H9 (cell line): ENCODE data around the gene PXN. TPM values are rescaled to one million over a fixed set of nuclear protein-coding genes. Genes with fewer than 3 reads are reported as not detected.
A peak's percentile ranks its signal among the peaks of the same experiment; 100 is the strongest.

Experiments used
- DNase-seq: peaks from one replicate; pipeline ENCODE4 v3.0.0-alpha.2; 2017
- H2AFZ ChIP-seq: one replicate; pipeline ENCODE4 v1.6.1; 2013; ENCODE audit warnings: mild to moderate bottlenecking, low read length, control low read depth, moderate library complexity
- H2AK5ac ChIP-seq: 2 replicates; pipeline ENCODE4 v1.6.1; 2013; ENCODE audit warnings: low read length, control low read depth, mixed read lengths; ENCODE audit not compliant: insufficient read length
- H2BK120ac ChIP-seq: one replicate; pipeline ENCODE4 v1.6.1; 2013; ENCODE audit warnings: low read depth, mild to moderate bottlenecking, low read length, control low read depth, inconsistent platforms; ENCODE audit not compliant: poor library complexity, severe bottlenecking
- H2BK12ac ChIP-seq: 2 replicates; pipeline ENCODE4 v1.6.1; 2013; ENCODE audit warnings: low read length, control low read depth, mixed read lengths, low read depth; ENCODE audit not compliant: insufficient read length
- H2BK15ac ChIP-seq: 2 replicates; pipeline ENCODE4 v1.6.1; 2013; ENCODE audit warnings: low read depth, low read length, control low read depth
- H2BK20ac ChIP-seq: one replicate; pipeline ENCODE4 v1.6.1; 2013; ENCODE audit warnings: low read depth, mild to moderate bottlenecking, low read length, control low read depth, inconsistent platforms; ENCODE audit not compliant: poor library complexity, severe bottlenecking
- H2BK5ac ChIP-seq: 2 replicates; pipeline ENCODE4 v1.6.1; 2013; ENCODE audit warnings: low read length, control low read depth, mixed read lengths; ENCODE audit not compliant: insufficient read length
- H3K14ac ChIP-seq: 2 replicates; pipeline ENCODE4 v1.6.1; 2013; ENCODE audit warnings: low read length, control low read depth; ENCODE audit not compliant: insufficient read depth
- H3K18ac ChIP-seq: 2 replicates; pipeline ENCODE4 v1.6.1; 2013; ENCODE audit warnings: low read depth, mild to moderate bottlenecking, mixed read lengths, low read length, control low read depth; ENCODE audit not compliant: insufficient read length
- H3K23ac ChIP-seq: 2 replicates; pipeline ENCODE4 v1.6.1; 2013; ENCODE audit warnings: low read length, control low read depth, mixed read lengths, low read depth; ENCODE audit not compliant: insufficient read length
- H3K23me2 ChIP-seq: 2 replicates; pipeline ENCODE4 v1.6.1; 2013; ENCODE audit warnings: low read depth, mild to moderate bottlenecking, mixed read lengths, low read length, control low read depth; ENCODE audit not compliant: insufficient read length, poor library complexity, severe bottlenecking
- H3K27ac ChIP-seq: 2 replicates; pipeline ENCODE4 v1.5.1; 2013; ENCODE audit warnings: low read length, control low read depth, mixed read lengths, low read depth; ENCODE audit not compliant: insufficient read length
- H3K27me3 ChIP-seq: 2 replicates; pipeline ENCODE4 v1.6.1; 2013; ENCODE audit warnings: low read length, control low read depth, inconsistent platforms; ENCODE audit not compliant: insufficient read depth
- H3K4ac ChIP-seq: 2 replicates; pipeline ENCODE4 v1.6.1; 2013; ENCODE audit warnings: low read depth, mild to moderate bottlenecking, control low read depth, inconsistent platforms, low read length, moderate library complexity
- H3K4me1 ChIP-seq: 2 replicates; pipeline ENCODE4 v1.6.1; 2013; ENCODE audit warnings: low read length, control low read depth, inconsistent platforms; ENCODE audit not compliant: insufficient read depth
- H3K4me2 ChIP-seq: 2 replicates; pipeline ENCODE4 v1.6.1; 2013; ENCODE audit warnings: low read length, control low read depth, mixed read lengths; ENCODE audit not compliant: insufficient read length, insufficient read depth
- H3K56ac ChIP-seq: 2 replicates; pipeline ENCODE4 v1.6.1; 2013; ENCODE audit warnings: low read depth, mild to moderate bottlenecking, mixed read lengths, low read length, control low read depth; ENCODE audit not compliant: insufficient read length
- H3K79me1 ChIP-seq: 2 replicates; pipeline ENCODE4 v1.6.1; 2013; ENCODE audit warnings: low read depth, mild to moderate bottlenecking, moderate library complexity, low read length, control low read depth, inconsistent platforms; ENCODE audit not compliant: insufficient read depth, poor library complexity, severe bottlenecking
- H3K79me2 ChIP-seq: 2 replicates; pipeline ENCODE4 v1.6.1; 2013; ENCODE audit warnings: low read length, control low read depth, inconsistent platforms; ENCODE audit not compliant: insufficient read depth
- H3K9ac ChIP-seq: 2 replicates; pipeline ENCODE4 v1.6.1; 2013; ENCODE audit warnings: low read length, control low read depth, mixed read lengths; ENCODE audit not compliant: insufficient read length; ENCODE audit errors: extremely low read depth
- H3K9me3 ChIP-seq: one replicate; pipeline ENCODE4 v1.6.1; 2013; ENCODE audit warnings: low read depth, low read length, inconsistent platforms; ENCODE audit not compliant: control insufficient read depth
- H3T11ph ChIP-seq: one replicate; pipeline ENCODE4 v1.6.1; 2013; ENCODE audit warnings: mild to moderate bottlenecking, low read length, control low read depth, inconsistent platforms
- H4K20me1 ChIP-seq: one replicate; pipeline ENCODE4 v1.6.1; 2013; ENCODE audit not compliant: control insufficient read depth, insufficient read length, insufficient read depth
- H4K5ac ChIP-seq: 2 replicates; pipeline ENCODE4 v1.6.1; 2013; ENCODE audit warnings: low read depth, mild to moderate bottlenecking, mixed read lengths, low read length, control low read depth; ENCODE audit not compliant: insufficient read length
- H4K8ac ChIP-seq: replicated peaks from 2 replicates; pipeline ENCODE4 v1.6.1; 2013; ENCODE audit warnings: low read length, control low read depth, mixed read lengths, low read depth; ENCODE audit not compliant: insufficient read length
- H4K91ac ChIP-seq: 2 replicates; pipeline ENCODE4 v1.6.1; 2013; ENCODE audit warnings: low read depth, mild to moderate bottlenecking, moderate library complexity, mixed read lengths, low read length, control low read depth; ENCODE audit not compliant: insufficient read length
- H3K27ac Mint-ChIP-seq, 3 experiments: 2 replicates in 2 of 3; 3 replicates in 1 of 3; pipeline ENCODE4 v1.8.0; 2020 to 2021; ENCODE audit warnings: mixed read lengths in 3 of 3, mild to moderate bottlenecking in 1 of 3, moderate library complexity in 1 of 3
- H3K27me3 Mint-ChIP-seq: 2 replicates; pipeline ENCODE4 v1.8.0; 2021; ENCODE audit warnings: low read depth, mild to moderate bottlenecking, moderate library complexity, mixed read lengths
- H3K36me3 Mint-ChIP-seq, 3 experiments: 2 replicates in 2 of 3; 3 replicates in 1 of 3; pipeline ENCODE4 v1.8.0; 2020 to 2021; ENCODE audit warnings: low read depth in 3 of 3, mixed read lengths in 3 of 3; ENCODE audit not compliant: insufficient read depth in 1 of 3
- H3K4me1 Mint-ChIP-seq, 2 experiments: 2 replicates each; pipeline ENCODE4 v1.8.0; 2020; ENCODE audit warnings: mixed read lengths in 2 of 2
- H3K4me3 Mint-ChIP-seq, 2 experiments: 2 replicates in 1 of 2; 3 replicates in 1 of 2; pipeline ENCODE4 v1.8.0; 2020 to 2021; ENCODE audit warnings: mild to moderate bottlenecking in 2 of 2, mixed read lengths in 2 of 2, moderate library complexity in 1 of 2
- H3K9me3 Mint-ChIP-seq, 2 experiments: 2 replicates in 1 of 2; 3 replicates in 1 of 2; pipeline ENCODE4 v1.8.0; 2020; ENCODE audit warnings: mild to moderate bottlenecking in 2 of 2, mixed read lengths in 2 of 2, moderate library complexity in 1 of 2
- CTCF ChIP-seq: fragments of 200-600 bp; sonication (generic); conservative IDR thresholded peaks from 3 replicates; pipeline ENCODE4 v1.8.0; 2021; ENCODE audit warnings: antibody characterized with exemption, mild to moderate bottlenecking
- WGBS: extraction: QIAGEN DNeasy Blood & Tissue Kit; methylation state at CpG from one replicate; pipeline ENCODE4 v1.1.7; 2013; ENCODE audit warnings: missing lambda C conversion rate, low lambda C conversion rate, mixed read lengths; ENCODE audit not compliant: insufficient read length; ENCODE audit errors: extremely low coverage; 5-methylcytosine and 5-hydroxymethylcytosine counted together
- total RNA-seq: library from RNA; stranded (reverse); gene quantifications from 2 replicates; pipeline ENCODE4 v1.2.1, GENCODE V29; 2021

Gene PXN
- total RNA-seq, 1 experiment from 2014 or later = 92.8 TPM

- Histone ChIP-seq H3K4ac (no peak overlapping the region), H2BK5ac (no peak overlapping the region), H3K56ac (no peak overlapping the region), H3T11ph (no peak overlapping the region), H4K5ac (no peak overlapping the region), H2AK5ac (no peak overlapping the region), H2BK15ac (no peak overlapping the region), H3K27ac (no peak overlapping the region), H3K79me2 (no peaks in the 10 kb centered on the region), H3K79me1 (no peaks in the 10 kb centered on the region), H4K20me1 (no peaks in the 10 kb centered on the region), H3K23me2 (no peaks in the 10 kb centered on the region), H3K9me3 (no peaks in the 10 kb centered on the region), H3K4me1 (no peaks in the 10 kb centered on the region), H2AFZ (no peak overlapping the region), H3K14ac (no peak overlapping the region), H3K27me3 (no peaks in the 10 kb centered on the region), H3K4me2 (no peak overlapping the region), H3K23ac (no peak overlapping the region), H4K91ac (no peak overlapping the region), H2BK20ac (no peak overlapping the region), H4K8ac (no peak overlapping the region), H3K9ac (no peak overlapping the region), H2BK120ac (no peak overlapping the region), H3K18ac (no peak overlapping the region), H2BK12ac (no peak overlapping the region)
- DNase-seq = no peak
- TF ChIP-seq CTCF = no peak
- WGBS = no CpG with 5 or more reads among the region's 11 CpGs
- Mint-ChIP-seq H3K4me3 (no peak overlapping the region), H3K27ac (peak overlapping the region in 1 of 3 experiments; percentile 1; a peak in 1 of 7 replicates), H3K9me3 (no peaks in the 10 kb centered on the region), H3K4me1 (no peaks in the 10 kb centered on the region), H3K27me3 (no peaks in the 10 kb centered on the region), H3K36me3 (peaks cover 49 to 80% (median 67%) of the 10 kb centered on the region in 3 experiments; a peak in 6 of 7 replicates)
These were observed 101.2 kb downstream of the PXN start for GRCh38 chr12:120164293-120164692.
